CD14-positive monocyte (primary cell): Measurements from ENCODE around the gene OR10H5. TPM values are rescaled to one million over a fixed set of nuclear protein-coding genes. Genes with fewer than 3 reads are reported as not detected.
A peak's percentile ranks its signal among the peaks of the same experiment; 100 is the strongest.

Experiments used
- DNase-seq, 3 donors: peaks; one replicate each; pipeline ENCODE4 v3.0.0-alpha.2; 2011 to 2022
- H2AFZ ChIP-seq: 2 replicates; pipeline ENCODE4 v1.6.0; 2012; ENCODE audit warnings: mild to moderate bottlenecking, low read depth, low read length, inconsistent platforms; ENCODE audit not compliant: insufficient read depth, poor library complexity, severe bottlenecking
- H3K27ac ChIP-seq, 2 donors: 1 replicate in 1 of 2; 2 replicates in 1 of 2; pipeline ENCODE4 v1.5.1; 2012 to 2013; ENCODE audit warnings: low read length in 2 of 2, control low read depth in 1 of 2, inconsistent platforms in 1 of 2, low read depth in 1 of 2, mild to moderate bottlenecking in 1 of 2
- H3K27me3 ChIP-seq, 2 donors: one replicate each; pipeline versions ENCODE4 v1.6.0 to v1.6.1; 2011 to 2013; ENCODE audit warnings: low read length in 2 of 2; ENCODE audit not compliant: control insufficient read depth in 2 of 2, insufficient read depth in 2 of 2
- H3K36me3 ChIP-seq, 2 donors: replicated peaks in 1 of 2; 1 replicate in 1 of 2; 2 replicates in 1 of 2; pipeline versions ENCODE4 v1.5.1 to v1.6.1; 2012 to 2013; ENCODE audit warnings: low read length in 2 of 2, control low read depth in 1 of 2, inconsistent platforms in 1 of 2, mild to moderate bottlenecking in 1 of 2; ENCODE audit not compliant: insufficient read depth in 2 of 2, control insufficient read depth in 1 of 2
- H3K4me1 ChIP-seq, 2 donors: 1 replicate in 1 of 2; 2 replicates in 1 of 2; pipeline versions ENCODE4 v1.5.1 to v1.6.1; 2012 to 2013; ENCODE audit warnings: low read length in 2 of 2, control low read depth in 1 of 2, inconsistent platforms in 1 of 2, mild to moderate bottlenecking in 1 of 2, moderate library complexity in 1 of 2; ENCODE audit not compliant: insufficient read depth in 2 of 2, control insufficient read depth in 1 of 2
- H3K4me2 ChIP-seq: replicated peaks from 2 replicates; pipeline ENCODE3; 2012; ENCODE audit warnings: low read length, moderate library complexity, mild to moderate bottlenecking; ENCODE audit not compliant: poor library complexity, severe bottlenecking; ENCODE audit errors: extremely low read depth
- H3K4me3 ChIP-seq, 3 experiments: fragments of 200-600 bp in 1 of 3; sonication (generic) in 1 of 3; replicated peaks in 1 of 3; 1 replicate in 2 of 3; 2 replicates in 1 of 3; pipeline ENCODE4 v1.5.1; 2011 to 2013; ENCODE audit warnings: low read length in 3 of 3, mild to moderate bottlenecking in 3 of 3, control low read depth in 2 of 3, low read depth in 2 of 3, inconsistent platforms in 1 of 3, moderate library complexity in 1 of 3
- H3K79me2 ChIP-seq: 2 replicates; pipeline ENCODE4 v1.6.0; 2012; ENCODE audit warnings: mild to moderate bottlenecking, control low read depth, inconsistent platforms, low read length, moderate library complexity; ENCODE audit not compliant: insufficient read depth
- H3K9ac ChIP-seq: 2 replicates; pipeline ENCODE4 v1.6.0; 2017; ENCODE audit warnings: low read length, mild to moderate bottlenecking; ENCODE audit not compliant: insufficient read depth, poor library complexity, severe bottlenecking
- H3K9me3 ChIP-seq, 2 donors: replicated peaks in 1 of 2; 1 replicate in 1 of 2; 2 replicates in 1 of 2; pipeline versions ENCODE4 v1.5.1 to v1.6.1; 2012 to 2013; ENCODE audit warnings: low read length in 2 of 2, control low read depth in 1 of 2; ENCODE audit not compliant: control insufficient read depth in 1 of 2, insufficient read depth in 1 of 2
- H4K20me1 ChIP-seq: 2 replicates; pipeline ENCODE4 v1.6.0; 2012; ENCODE audit warnings: mild to moderate bottlenecking, low read length, control low read depth, moderate library complexity; ENCODE audit not compliant: insufficient read depth
- H3K27ac Mint-ChIP-seq, 7 donors: one replicate each; pipeline ENCODE4 v1.8.0; 2020; ENCODE audit warnings: mild to moderate bottlenecking in 7 of 7, mixed read lengths in 7 of 7, moderate library complexity in 6 of 7, inconsistent platforms in 2 of 7
- H3K27me3 Mint-ChIP-seq, 3 donors: one replicate each; pipeline ENCODE4 v1.8.0; 2021 to 2022; ENCODE audit warnings: low read depth in 3 of 3, mild to moderate bottlenecking in 3 of 3, mixed read lengths in 3 of 3, moderate library complexity in 3 of 3, inconsistent platforms in 1 of 3
- H3K36me3 Mint-ChIP-seq, 2 donors: one replicate each; pipeline ENCODE4 v1.8.0; 2020; ENCODE audit warnings: mixed read lengths in 2 of 2, inconsistent platforms in 1 of 2, mild to moderate bottlenecking in 1 of 2
- H3K4me1 Mint-ChIP-seq: one replicate; pipeline ENCODE4 v1.8.0; 2020; ENCODE audit warnings: mild to moderate bottlenecking, mixed read lengths
- H3K4me3 Mint-ChIP-seq, 2 donors: one replicate each; pipeline ENCODE4 v1.8.0; 2020; ENCODE audit warnings: mild to moderate bottlenecking in 2 of 2, mixed read lengths in 2 of 2, moderate library complexity in 1 of 2
- H3K9me3 Mint-ChIP-seq, 7 donors: one replicate each; pipeline ENCODE4 v1.8.0; 2020 to 2022; ENCODE audit warnings: mixed read lengths in 7 of 7, mild to moderate bottlenecking in 6 of 7, moderate library complexity in 6 of 7, inconsistent platforms in 2 of 7
- WGBS: methylation state at CpG from one replicate; pipeline ENCODE4 v1.1.5; 2013; ENCODE audit warnings: missing lambda C conversion rate; ENCODE audit not compliant: insufficient coverage; 5-methylcytosine and 5-hydroxymethylcytosine counted together
- intact Hi-C, 2 donors: fragments of 100-400 bp; cut with micrococcal nuclease; formaldehyde crosslinking; loops; one replicate each; pipeline versions ENCODE4 v1.15.0 to v1.15.1; 2023
- polyA plus RNA-seq, 3 donors: library from polyadenylated mRNA; depleted of rRNA in 1 of 3; unstranded in 2 of 3; stranded (reverse) in 1 of 3; fragments of 300-500 nt in 2 of 3; fragments of >200 nt in 1 of 3; fragmentation: Illumina TruSeq in 2 of 3; gene quantifications; 1 replicate in 2 of 3; 2 replicates in 1 of 3; pipeline ENCODE4 v1.2.3, GENCODE V29; 2012 to 2021
- TF ChIP-seq, protein P1 (sequence below): fragments of 200-600 bp; IDR thresholded peaks from one replicate; pipeline ENCODE4 v1.8.0; 2022; ENCODE audit warnings: antibody characterized with exemption, mild to moderate bottlenecking

Gene OR10H5
- polyA plus RNA-seq, 3 donors = not detected

DNA sequence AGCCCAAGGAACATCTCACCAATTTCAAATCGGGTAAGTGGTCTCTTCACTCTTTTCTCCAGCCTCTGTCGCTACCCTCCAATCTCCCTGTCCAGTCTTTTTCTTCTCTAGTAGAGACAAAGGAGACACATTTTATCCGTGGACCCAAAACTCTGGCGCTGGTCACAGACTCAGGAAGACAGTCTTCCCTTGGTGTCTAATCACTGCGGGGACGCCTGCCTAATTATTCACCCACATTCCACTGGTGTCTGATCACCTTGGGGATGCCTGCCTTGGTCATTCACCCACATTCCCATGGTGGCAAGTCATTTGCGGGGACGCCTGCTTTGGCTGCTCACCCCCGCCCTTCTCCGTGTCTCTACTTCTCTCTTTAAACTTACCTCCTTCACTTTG is 41.8 kb downstream of the OR10H5 start:
- H3K36me3 ChIP-seq = no peaks in the 10 kb centered on the region
- no peak overlapping the region for H2AFZ ChIP-seq
- no peak overlapping the region for H3K4me3 Mint-ChIP-seq
- no peak for DNase-seq
- H3K79me2 ChIP-seq = no peaks in the 10 kb centered on the region
- peaks cover 5% of the 10 kb centered on the region for H3K4me1 Mint-ChIP-seq
- peaks cover 1 to 10% (median 5%) of the 10 kb centered on the region in 3 donors for H3K27me3 Mint-ChIP-seq
- H3K27ac ChIP-seq = no peak overlapping the region
- TF ChIP-seq, protein P1, sequence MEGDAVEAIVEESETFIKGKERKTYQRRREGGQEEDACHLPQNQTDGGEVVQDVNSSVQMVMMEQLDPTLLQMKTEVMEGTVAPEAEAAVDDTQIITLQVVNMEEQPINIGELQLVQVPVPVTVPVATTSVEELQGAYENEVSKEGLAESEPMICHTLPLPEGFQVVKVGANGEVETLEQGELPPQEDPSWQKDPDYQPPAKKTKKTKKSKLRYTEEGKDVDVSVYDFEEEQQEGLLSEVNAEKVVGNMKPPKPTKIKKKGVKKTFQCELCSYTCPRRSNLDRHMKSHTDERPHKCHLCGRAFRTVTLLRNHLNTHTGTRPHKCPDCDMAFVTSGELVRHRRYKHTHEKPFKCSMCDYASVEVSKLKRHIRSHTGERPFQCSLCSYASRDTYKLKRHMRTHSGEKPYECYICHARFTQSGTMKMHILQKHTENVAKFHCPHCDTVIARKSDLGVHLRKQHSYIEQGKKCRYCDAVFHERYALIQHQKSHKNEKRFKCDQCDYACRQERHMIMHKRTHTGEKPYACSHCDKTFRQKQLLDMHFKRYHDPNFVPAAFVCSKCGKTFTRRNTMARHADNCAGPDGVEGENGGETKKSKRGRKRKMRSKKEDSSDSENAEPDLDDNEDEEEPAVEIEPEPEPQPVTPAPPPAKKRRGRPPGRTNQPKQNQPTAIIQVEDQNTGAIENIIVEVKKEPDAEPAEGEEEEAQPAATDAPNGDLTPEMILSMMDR = no peak
- 95% methylated on average over 10 of the region's 10 CpGs for WGBS
- H3K4me1 ChIP-seq = no peaks in the 10 kb centered on the region
- H3K9me3 Mint-ChIP-seq = no peaks in the 10 kb centered on the region
- no peak overlapping the region for H3K4me2 ChIP-seq
- H3K27ac Mint-ChIP-seq = no peak overlapping the region
- no peaks in the 10 kb centered on the region for H3K9me3 ChIP-seq
- intact Hi-C loops = no loop called here
- no peak overlapping the region for H3K9ac ChIP-seq
- no peaks in the 10 kb centered on the region for H3K27me3 ChIP-seq
- no peaks in the 10 kb centered on the region for H3K36me3 Mint-ChIP-seq
- H4K20me1 ChIP-seq = no peaks in the 10 kb centered on the region
- no peak overlapping the region for H3K4me3 ChIP-seq

DNA sequence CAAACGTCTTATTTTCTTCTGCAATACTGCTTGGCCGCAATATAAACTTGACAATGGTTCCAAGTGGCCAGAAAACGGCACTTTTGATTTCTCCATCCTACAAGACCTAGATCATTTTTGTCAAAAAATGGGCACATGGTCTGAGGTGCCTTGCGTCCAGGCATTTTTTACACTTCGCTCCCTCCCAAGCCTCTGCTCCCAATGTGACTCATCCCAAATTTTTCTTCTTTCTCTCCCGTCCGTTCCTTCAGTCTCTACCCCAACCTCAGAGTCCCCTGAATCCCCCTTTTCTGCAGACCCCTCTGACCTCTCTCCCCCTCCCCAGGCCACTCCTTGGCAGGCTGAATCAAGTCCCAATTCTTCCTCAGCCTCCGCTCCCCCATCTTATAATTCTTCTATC is 42.3 kb downstream of the OR10H5 start:
- Histone ChIP-seq H2AFZ (no peak overlapping the region), H3K4me2 (no peak overlapping the region), H3K36me3 (no peaks in the 10 kb centered on the region), H3K27me3 (no peaks in the 10 kb centered on the region), H3K4me3 (no peak overlapping the region), H3K9me3 (no peaks in the 10 kb centered on the region), H3K9ac (no peak overlapping the region), H4K20me1 (no peaks in the 10 kb centered on the region), H3K79me2 (no peaks in the 10 kb centered on the region), H3K27ac (no peak overlapping the region), H3K4me1 (no peaks in the 10 kb centered on the region)
- intact Hi-C loops = no loop called here
- TF ChIP-seq, protein P1 = no peak
- Mint-ChIP-seq H3K27ac (peak overlapping the region in 1 of 7 donors; percentile 15), H3K9me3 (no peaks in the 10 kb centered on the region), H3K4me3 (no peak overlapping the region), H3K4me1 (peaks cover 5% of the 10 kb centered on the region), H3K36me3 (no peaks in the 10 kb centered on the region), H3K27me3 (peaks cover 1 to 10% (median 5%) of the 10 kb centered on the region in 3 donors)
- 92% methylated on average over 7 of the region's 8 CpGs for WGBS
- no peak for DNase-seq
